Neural cell (in vitro differentiated cells): Measurements from ENCODE around the gene BPIFB6. TPM values are rescaled to one million over a fixed set of nuclear protein-coding genes. Genes with fewer than 3 reads are reported as not detected.

Experiments used
- H2AFZ ChIP-seq: fragments of 200-600, 300-800 bp; sonication (generic), shearing (Covaris generic); 2 replicates; pipeline ENCODE4 v1.6.0; 2014; ENCODE audit warnings: low read depth, mild to moderate bottlenecking, antibody characterized with exemption, low read length, moderate library complexity
- H3F3A ChIP-seq: fragments of 200-600 bp; shearing (Covaris generic); 2 replicates; pipeline ENCODE4 v1.6.1; 2016; ENCODE audit warnings: mild to moderate bottlenecking, moderate library complexity, mixed read lengths, antibody characterized with exemption, low read length; ENCODE audit not compliant: insufficient read depth, poor library complexity, severe bottlenecking
- H3K27ac ChIP-seq: fragments of 200-600, 300-800 bp; sonication (generic), shearing (Covaris generic); 2 replicates; pipeline ENCODE4 v1.5.1; 2014; ENCODE audit warnings: mild to moderate bottlenecking, low read length, moderate library complexity
- H3K27me3 ChIP-seq: fragments of 300-800, 200-600 bp; sonication (generic), shearing (Covaris generic); 2 replicates; pipeline ENCODE4 v1.6.0; 2014; ENCODE audit warnings: mild to moderate bottlenecking, low read depth, low read length, moderate library complexity; ENCODE audit not compliant: insufficient read depth
- H3K36me3 ChIP-seq: fragments of 300-800, 200-600 bp; sonication (generic), shearing (Covaris generic); 2 replicates; pipeline ENCODE4 v1.5.1; 2014; ENCODE audit warnings: mild to moderate bottlenecking, antibody characterized with exemption, low read length, moderate library complexity; ENCODE audit not compliant: insufficient read depth
- H3K4me2 ChIP-seq: fragments of 300-800, 200-600 bp; sonication (generic), shearing (Covaris generic); 2 replicates; pipeline ENCODE4 v1.6.0; 2014; ENCODE audit warnings: mild to moderate bottlenecking, low read length
- H3K4me3 ChIP-seq: fragments of 300-800, 200-600 bp; sonication (generic), shearing (Covaris generic); 2 replicates; pipeline ENCODE4 v1.5.1; 2014; ENCODE audit warnings: mild to moderate bottlenecking, low read length, moderate library complexity
- H3K79me2 ChIP-seq: fragments of 200-600 bp; shearing (Covaris generic); replicated peaks from 2 replicates; pipeline ENCODE4 v1.6.0; 2014; ENCODE audit warnings: mild to moderate bottlenecking, low read length, moderate library complexity; ENCODE audit not compliant: insufficient read depth
- H3K9ac ChIP-seq: fragments of 300-800, 200-600 bp; sonication (generic), shearing (Covaris generic); 2 replicates; pipeline ENCODE4 v1.6.1; 2016; ENCODE audit warnings: mild to moderate bottlenecking, low read length, mixed read lengths
- H3K9me2 ChIP-seq: fragments of 200-600 bp; shearing (Covaris generic); 2 replicates; pipeline ENCODE4 v1.6.1; 2016; ENCODE audit warnings: mild to moderate bottlenecking, low read length, mixed read lengths; ENCODE audit not compliant: insufficient read depth
- H3K9me3 ChIP-seq: fragments of 200-600, 300-800 bp; sonication (generic), shearing (Covaris generic); 2 replicates; pipeline ENCODE4 v1.6.1; 2016; ENCODE audit warnings: mild to moderate bottlenecking, mixed run types, low read length, moderate library complexity, mixed read lengths
- H4K20me1 ChIP-seq: fragments of 200-600 bp; shearing (Covaris generic); 2 replicates; pipeline ENCODE4 v1.6.1; 2016; ENCODE audit warnings: mild to moderate bottlenecking, mixed run types; ENCODE audit not compliant: insufficient read depth
- CTCF ChIP-seq: fragments of 450-650 bp; IDR thresholded peaks from 2 replicates; pipeline ENCODE4 v1.5.1; 2014; ENCODE audit warnings: antibody characterized with exemption, mild to moderate bottlenecking, moderate library complexity; ENCODE audit not compliant: poor library complexity, severe bottlenecking
- EP300 ChIP-seq: fragments of 450-650 bp; conservative IDR thresholded peaks from 2 replicates; pipeline ENCODE4 v1.6.1; 2014; ENCODE audit warnings: antibody characterized with exemption, mild to moderate bottlenecking, moderate library complexity; ENCODE audit not compliant: poor library complexity, severe bottlenecking
- EZH2 ChIP-seq: fragments of 200-600, 300-800 bp; shearing (Covaris generic), sonication (generic); IDR thresholded peaks from 2 replicates; pipeline ENCODE4 v1.6.1; 2014; ENCODE audit warnings: antibody characterized with exemption, low read length, borderline replicate concordance, mild to moderate bottlenecking; ENCODE audit not compliant: insufficient read depth, poor library complexity, severe bottlenecking
- MXI1 ChIP-seq: fragments of 450-650 bp; conservative IDR thresholded peaks from 2 replicates; pipeline ENCODE4 v1.6.1; 2014; ENCODE audit warnings: antibody characterized with exemption, mild to moderate bottlenecking; ENCODE audit not compliant: poor library complexity, severe bottlenecking
- POLR2AphosphoS5 ChIP-seq: IDR thresholded peaks from 2 replicates; pipeline ENCODE4 v1.6.1; 2012
- RAD21 ChIP-seq: fragments of 450-650 bp; conservative IDR thresholded peaks from 2 replicates; pipeline ENCODE4 v1.6.1; 2014; ENCODE audit warnings: antibody characterized with exemption, mild to moderate bottlenecking, moderate library complexity
- REST ChIP-seq: IDR thresholded peaks from 2 replicates; pipeline ENCODE4 v1.6.1; 2012; ENCODE audit warnings: borderline replicate concordance
- SMC3 ChIP-seq: fragments of 450-650 bp; conservative IDR thresholded peaks from 2 replicates; pipeline ENCODE4 v1.6.1; 2014; ENCODE audit warnings: antibody characterized with exemption, mild to moderate bottlenecking, moderate library complexity; ENCODE audit not compliant: poor library complexity
- TAF1 ChIP-seq: IDR thresholded peaks from 2 replicates; pipeline ENCODE4 v1.6.1; 2012; ENCODE audit warnings: low read depth
- polyA plus RNA-seq: library from polyadenylated mRNA; depleted of rRNA; stranded (reverse); fragments of >200 nt; gene quantifications from 2 replicates; pipeline ENCODE4 v1.2.3, GENCODE V29; 2014

The BPIFB6 gene
- polyA plus RNA-seq, 1 donor from 2014 or later, result not detected

DNA sequence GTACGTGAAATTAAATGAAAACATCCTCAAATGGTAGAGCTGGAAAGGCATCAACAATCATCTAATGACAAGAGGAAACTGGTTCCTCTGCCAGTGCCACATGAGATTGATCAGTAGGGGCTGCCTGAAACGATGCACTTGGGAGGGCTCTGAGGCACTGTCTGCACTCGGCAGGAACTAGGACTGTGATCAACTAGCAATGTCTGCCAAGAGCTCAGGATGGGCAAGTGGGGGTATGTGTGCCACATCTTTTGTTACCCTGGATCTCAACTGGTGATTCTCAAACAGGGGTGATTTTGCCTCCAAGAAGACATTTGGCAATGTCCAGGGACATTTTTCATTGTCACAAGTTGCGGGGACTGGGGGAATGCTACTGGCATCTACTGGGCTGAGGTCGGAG, 1.9 kb downstream of the BPIFB6 start:
- H3K4me3 ChIP-seq, result no peak overlapping the region

GRCh38 chr20:33034115-33034514, 2.7 kb downstream of the BPIFB6 start:
- H3K27ac ChIP-seq, result no peak overlapping the region

More for the DNA sequence above, 1.9 kb downstream of the BPIFB6 start:
- H3K9me2 ChIP-seq, result no peaks in the 10 kb centered on the region
- no peaks in the 10 kb centered on the region for H3F3A ChIP-seq
- no peaks in the 10 kb centered on the region for H3K9me3 ChIP-seq
- H3K27me3 ChIP-seq, result no peaks in the 10 kb centered on the region
- H3K27ac ChIP-seq, result no peak overlapping the region
- no peak overlapping the region for H3K4me2 ChIP-seq
- H2AFZ ChIP-seq, result no peak overlapping the region
- H3K36me3 ChIP-seq, result no peaks in the 10 kb centered on the region
- TF ChIP-seq REST (no peak), RAD21 (no peak), EZH2 (no peak), EP300 (no peak), CTCF (no peak), SMC3 (no peak), MXI1 (no peak), POLR2AphosphoS5 (no peak), TAF1 (no peak)
- H4K20me1 ChIP-seq, result no peaks in the 10 kb centered on the region
- no peaks in the 10 kb centered on the region for H3K79me2 ChIP-seq
- no peak overlapping the region for H3K9ac ChIP-seq

More at GRCh38 chr20:33034115-33034514, 2.7 kb downstream of the BPIFB6 start:
- Histone ChIP-seq H4K20me1 (no peaks in the 10 kb centered on the region), H3K9me2 (no peaks in the 10 kb centered on the region), H3F3A (no peaks in the 10 kb centered on the region), H3K4me2 (no peak overlapping the region), H3K27me3 (no peaks in the 10 kb centered on the region), H2AFZ (no peak overlapping the region), H3K4me3 (no peak overlapping the region), H3K9ac (no peak overlapping the region), H3K36me3 (no peaks in the 10 kb centered on the region), H3K9me3 (no peaks in the 10 kb centered on the region), H3K79me2 (no peaks in the 10 kb centered on the region)
- TF ChIP-seq MXI1 (no peak), EZH2 (no peak), CTCF (no peak), EP300 (no peak), SMC3 (no peak), TAF1 (no peak), POLR2AphosphoS5 (no peak), RAD21 (no peak)
